Placental pericyte (primary cell): Measurements from ENCODE around the gene ICOSLG. TPM values are rescaled to one million over a fixed set of nuclear protein-coding genes. Genes with fewer than 3 reads are reported as not detected.

Source experiments
- small RNA-seq: library from RNA; depleted of rRNA; stranded (forward); fragments of <200 nt; gene quantifications from one replicate; pipeline ENCODE3, GENCODE V24; 2012; ENCODE audit warnings: low replicate concordance
- total RNA-seq: library from RNA; depleted of rRNA; stranded (reverse); fragments of >200 nt; gene quantifications from 2 replicates; pipeline ENCODE4 v1.2.3, GENCODE V29; 2012

ICOSLG gene, protein sequence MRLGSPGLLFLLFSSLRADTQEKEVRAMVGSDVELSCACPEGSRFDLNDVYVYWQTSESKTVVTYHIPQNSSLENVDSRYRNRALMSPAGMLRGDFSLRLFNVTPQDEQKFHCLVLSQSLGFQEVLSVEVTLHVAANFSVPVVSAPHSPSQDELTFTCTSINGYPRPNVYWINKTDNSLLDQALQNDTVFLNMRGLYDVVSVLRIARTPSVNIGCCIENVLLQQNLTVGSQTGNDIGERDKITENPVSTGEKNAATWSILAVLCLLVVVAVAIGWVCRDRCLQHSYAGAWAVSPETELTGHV
- 0.57 and 1.1 TPM in 2 replicates for total RNA-seq

DNA sequence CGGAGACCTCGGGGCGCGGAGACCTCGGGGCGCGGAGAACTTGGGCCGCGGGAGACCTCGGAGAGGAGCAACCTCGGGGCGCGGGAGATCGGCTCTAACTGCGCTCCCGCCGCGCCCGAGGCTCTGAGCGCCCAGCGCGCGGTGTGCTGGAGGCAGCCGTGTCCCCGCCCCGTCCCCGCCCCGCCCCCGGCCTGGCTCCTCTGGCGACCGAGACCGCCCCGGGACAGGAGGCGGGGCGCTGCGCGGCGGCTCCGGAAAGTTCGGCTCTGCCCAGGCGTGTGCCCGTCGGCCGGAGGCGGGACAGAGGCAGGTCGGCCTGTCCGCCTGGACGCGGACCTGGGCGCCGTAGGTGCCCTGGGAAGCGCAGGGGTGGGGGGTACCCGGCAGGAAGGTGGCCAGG lies at the start of gene ICOSLG:
TSS of gene ICOSLG (minus strand) at position 102 of the 400 bp plus-strand sequence. CDS start 126 bp downstream, outside the sequence.

DNA sequence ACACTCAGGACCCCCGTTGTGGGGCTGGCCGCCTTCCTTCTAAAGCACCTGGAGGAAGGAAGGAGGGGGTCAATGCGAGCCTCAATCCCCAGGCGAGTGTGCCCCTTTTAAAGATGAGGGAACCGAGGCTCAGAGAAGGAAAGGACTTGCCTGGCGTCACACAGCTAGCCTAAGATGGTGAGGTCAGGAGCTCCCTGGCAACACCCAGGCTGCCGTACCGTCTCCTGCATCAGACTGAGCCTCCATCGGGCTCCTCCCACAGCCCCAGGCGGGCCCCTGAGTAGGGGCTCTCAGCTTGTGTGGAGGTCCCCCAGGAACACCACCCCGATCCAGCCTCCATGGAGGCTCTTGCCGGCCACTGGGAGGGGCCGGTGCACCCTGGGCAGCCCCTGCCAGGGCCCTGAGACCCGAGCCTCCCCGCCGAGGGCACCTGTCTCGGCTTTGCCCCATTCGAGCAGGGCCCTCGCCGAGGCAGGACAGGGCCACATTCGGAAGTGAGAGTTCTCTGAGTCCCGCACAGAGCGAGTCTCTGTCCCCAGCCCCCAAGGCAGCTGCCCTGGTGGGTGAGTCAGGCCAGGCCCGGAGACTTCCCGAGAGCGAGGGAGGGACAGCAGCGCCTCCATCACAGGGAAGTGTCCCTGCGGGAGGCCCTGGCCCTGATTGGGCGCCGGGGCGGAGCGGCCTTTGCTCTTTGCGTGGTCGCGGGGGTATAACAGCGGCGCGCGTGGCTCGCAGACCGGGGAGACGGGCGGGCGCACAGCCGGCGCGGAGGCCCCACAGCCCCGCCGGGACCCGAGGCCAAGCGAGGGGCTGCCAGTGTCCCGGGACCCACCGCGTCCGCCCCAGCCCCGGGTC lies 44.6 kb upstream of the ICOSLG start, which contains the start of gene AIRE:
TSS of gene AIRE (plus strand) at position 739 of the 855 bp plus-strand sequence. CDS start 131 bp downstream, outside the sequence.

GRCh38 chr21:44261675-44262295 lies 21.0 kb upstream of the ICOSLG start, which contains the start of gene DNMT3L:
TSS of gene DNMT3L (minus strand) at chr21:44261897. CDS start at chr21:44261259, 638 bp downstream.

Small RNA genes lying within 50 kb of the gene (small RNA-seq; reads per million reads assigned to genes)
- not detected for gene AP001059.3

Other genes starting within 250 kb of the ICOSLG start
- 28.0 and 47.1 TPM in 2 replicates for gene TRAPPC10, start 228.6 kb downstream of the ICOSLG start, total RNA-seq
- gene PWP2, start 133.5 kb downstream of the ICOSLG start, total RNA-seq = 1.8 and 35.1 TPM in 2 replicates
- 15.1 and 25.1 TPM in 2 replicates for gene GATD3, start 107.3 kb downstream of the ICOSLG start, total RNA-seq
- not detected in 2 replicates for gene DNMT3L, start 21.0 kb upstream of the ICOSLG start, total RNA-seq
- gene AIRE, start 44.9 kb upstream of the ICOSLG start, total RNA-seq = not detected in 2 replicates
- gene PFKL, start 59.1 kb upstream of the ICOSLG start, total RNA-seq = 123 and 133 TPM in 2 replicates
- gene CFAP410, start 98.4 kb upstream of the ICOSLG start, total RNA-seq = 10.0 and 20.1 TPM in 2 replicates
- under 0.01 and 0.29 TPM in 2 replicates for gene TRPM2, start 112.7 kb upstream of the ICOSLG start, total RNA-seq
- 0.29 and 0.66 TPM in 2 replicates for gene LRRC3, start 214.6 kb upstream of the ICOSLG start, total RNA-seq